T47D (cell line): Measurements from ENCODE around the gene ZFHX2.

Source experiments
- DNase-seq, 2 experiments: peaks; one replicate each; pipeline versions ENCODE4 v3.0.0 to v3.0.0-alpha.2; 2011 to 2012; ENCODE audit warnings: low read depth in 1 of 2, low spot score in 1 of 2
- JUND ChIP-seq: IDR thresholded peaks from 2 replicates; pipeline ENCODE4 v1.6.1; 2012; ENCODE audit warnings: low read depth
- in situ Hi-C: cut with HindIII; loops from 2 replicates; pipeline ENCODE4 v1.10.0; 2016; ENCODE audit warnings: low sequenced_read_pairs, low pct_unique_long_range_greater_than_20kb

The ZFHX2 gene

DNA sequence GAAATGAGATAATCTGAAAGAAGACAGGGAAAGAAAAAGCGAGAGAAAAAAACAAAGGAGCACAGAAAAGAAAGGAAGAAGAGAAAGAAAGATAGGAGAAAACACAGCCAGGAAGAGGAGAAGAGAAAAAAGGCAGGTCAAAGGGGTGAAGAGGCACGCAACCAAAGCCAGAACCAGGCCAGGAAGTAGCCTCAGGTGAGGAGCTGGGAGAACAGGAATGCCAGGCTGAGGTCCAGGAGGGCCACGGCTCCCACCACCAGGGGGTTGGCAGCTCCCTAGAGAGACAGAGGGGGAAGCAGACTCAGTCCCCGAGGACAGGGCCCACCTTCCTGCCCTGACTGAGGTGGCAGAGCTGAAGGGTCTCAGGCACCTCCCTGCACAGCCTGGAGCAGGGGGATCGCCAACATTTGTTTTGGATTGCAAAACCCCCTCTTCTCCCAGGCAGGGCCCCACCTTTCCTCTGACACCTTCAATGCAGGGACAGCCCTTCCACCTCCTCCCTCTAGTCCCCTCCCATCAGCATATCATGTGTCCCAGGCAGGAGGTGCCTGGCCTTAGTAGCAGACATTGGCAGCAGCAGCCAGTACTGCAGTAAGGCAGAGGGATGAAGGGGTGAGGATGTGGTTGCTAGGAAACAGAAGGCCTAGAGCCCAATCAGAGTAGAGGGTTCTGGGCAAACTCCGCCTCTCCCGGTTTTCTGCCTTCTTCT, 18.0 kb upstream of the ZFHX2 start:
- TF ChIP-seq JUND = no peak
- in situ Hi-C loops = no loop called here
- peak; percentile 63 to 89 for DNase-seq

DNA sequence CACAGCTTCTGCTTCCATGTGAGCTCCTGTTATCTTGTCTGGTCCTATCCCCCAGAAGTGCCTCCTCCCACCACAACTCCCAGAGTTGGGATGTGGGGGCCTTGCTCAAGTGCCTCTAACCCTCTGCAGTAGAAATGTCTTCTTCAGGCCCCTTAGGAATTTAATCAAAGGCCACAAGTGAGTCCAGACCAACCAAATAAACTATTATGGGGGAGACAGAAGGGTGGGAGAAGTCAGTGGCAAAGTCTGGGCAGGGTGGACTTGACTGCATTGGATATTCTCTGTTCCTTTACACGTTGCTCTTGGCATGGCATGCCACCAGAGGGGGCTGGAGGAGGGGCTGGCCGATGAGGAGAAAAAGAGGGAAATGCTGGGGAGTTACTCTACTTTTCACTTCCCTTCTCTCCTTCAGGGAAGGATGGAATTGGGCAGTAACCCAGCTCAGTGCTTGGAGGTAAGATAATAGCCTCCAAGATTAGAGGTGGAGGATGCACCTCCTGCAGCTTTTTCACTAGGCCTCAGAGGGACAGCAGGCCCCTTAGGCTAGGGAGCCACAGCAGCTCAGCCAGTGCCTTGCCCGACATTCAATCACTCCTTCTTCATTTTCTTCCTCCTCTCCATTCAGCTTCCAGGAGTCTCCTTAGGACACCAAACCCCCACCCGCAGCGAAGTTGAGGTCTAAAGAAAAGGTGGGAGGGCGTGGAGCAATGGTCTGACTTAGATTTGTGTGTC, 17.2 kb upstream of the ZFHX2 start:
- in situ Hi-C loops = no loop called here
- DNase-seq = peak in 1 of 2 experiments; percentile 46
- TF ChIP-seq JUND = no peak

DNA sequence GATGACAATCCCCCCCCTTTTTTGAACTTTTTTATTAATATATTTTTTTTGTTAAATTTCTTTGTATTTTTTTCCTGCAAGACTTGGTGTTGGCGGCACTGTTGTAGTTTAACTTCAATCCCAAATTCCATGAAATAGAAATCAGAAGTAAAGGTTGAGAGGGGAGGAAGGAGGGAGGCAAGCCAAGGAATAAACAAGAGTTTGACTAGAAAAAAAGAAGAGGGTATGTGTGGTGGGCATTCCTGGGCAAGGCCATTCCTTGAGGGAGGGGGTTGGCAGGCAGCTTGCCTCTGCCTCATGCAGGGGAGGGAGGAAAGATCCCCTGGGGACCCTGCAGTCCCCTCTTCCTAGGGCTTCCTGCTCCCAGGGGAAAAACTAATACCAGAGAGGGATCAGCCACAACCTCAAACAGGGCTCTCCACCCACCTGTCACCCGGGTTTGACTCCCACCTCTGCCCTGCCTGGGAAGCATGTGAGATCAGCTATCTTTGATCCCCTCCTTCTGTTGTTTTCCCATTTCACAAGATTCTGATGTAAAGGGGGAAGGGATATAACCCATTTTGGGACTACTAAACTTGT, 16.5 kb upstream of the ZFHX2 start:
- in situ Hi-C loops = no loop called here
- DNase-seq = no peak
- no peak for TF ChIP-seq JUND

DNA sequence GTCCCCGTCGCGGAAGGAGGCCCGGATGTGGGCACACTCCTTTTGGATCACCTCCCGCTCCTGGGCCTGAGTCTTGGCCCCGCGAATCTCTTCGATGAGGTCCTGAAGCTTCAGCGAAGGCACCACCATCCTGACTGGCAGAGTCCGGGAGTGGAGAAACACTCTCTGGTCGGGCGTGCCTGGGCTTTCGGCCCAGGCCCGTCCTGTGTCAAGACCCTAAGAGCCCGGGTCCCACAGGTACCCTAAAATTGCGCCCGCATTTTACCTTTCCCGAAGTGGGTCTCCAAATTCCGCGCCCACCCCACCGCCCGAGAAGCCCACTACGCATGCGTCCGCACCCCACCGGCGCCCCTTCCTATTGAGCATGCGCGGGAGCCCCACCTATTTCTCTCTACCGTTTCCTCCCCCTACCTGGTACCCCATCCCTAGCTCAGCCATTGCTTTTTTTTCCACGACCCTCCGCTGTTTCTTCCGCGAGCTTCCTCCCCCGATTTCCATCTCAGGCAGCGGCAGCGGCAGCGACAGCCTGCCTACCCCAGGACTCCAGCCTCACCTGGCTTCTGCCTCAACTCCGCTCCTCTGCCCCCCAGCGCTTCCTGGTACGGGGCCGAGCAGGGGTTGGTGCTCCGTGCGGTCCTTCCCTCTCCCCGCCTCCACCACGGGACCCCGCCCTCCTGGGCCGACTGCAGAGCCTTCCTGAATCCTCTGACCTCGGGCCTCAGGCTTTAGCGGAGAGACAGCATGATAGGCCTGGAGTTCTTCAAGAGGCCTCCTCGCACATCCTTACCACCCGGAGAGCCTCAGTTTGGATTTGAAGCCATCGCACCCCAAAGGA, 15.8 kb upstream of the ZFHX2 start, which contains the start of gene AP1G2:
Gene AP1G2 (minus strand): TSS at position 606 of the 835 bp plus-strand sequence. CDS start 477 bp downstream, at position 129.
- peak; percentile 69 to 91 for DNase-seq
- no peak for TF ChIP-seq JUND
- in situ Hi-C loops = no loop called here

DNA sequence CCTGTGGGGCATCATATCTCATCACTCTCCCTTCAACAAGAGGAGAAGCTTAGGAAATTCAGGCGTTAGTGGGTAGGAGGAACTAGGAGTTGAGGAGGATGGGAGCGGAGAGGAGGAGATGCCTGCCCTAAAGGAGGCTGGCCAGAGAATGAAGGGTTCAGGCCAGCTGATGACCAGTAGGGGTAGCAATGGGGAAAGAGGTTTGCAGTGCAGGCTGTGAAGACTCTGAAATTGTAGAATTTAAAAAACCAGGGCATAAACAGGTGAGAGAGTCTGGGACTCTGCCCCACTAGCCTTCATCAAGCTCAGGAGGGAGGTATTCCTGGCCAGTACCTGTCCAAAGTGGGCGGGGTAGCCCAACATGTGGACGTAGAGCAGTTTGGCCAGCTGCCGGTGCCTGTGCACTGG, 15.2 kb upstream of the ZFHX2 start:
- peak in 1 of 2 experiments; percentile 69 for DNase-seq
- in situ Hi-C loops = no loop called here
- no peak for TF ChIP-seq JUND

DNA sequence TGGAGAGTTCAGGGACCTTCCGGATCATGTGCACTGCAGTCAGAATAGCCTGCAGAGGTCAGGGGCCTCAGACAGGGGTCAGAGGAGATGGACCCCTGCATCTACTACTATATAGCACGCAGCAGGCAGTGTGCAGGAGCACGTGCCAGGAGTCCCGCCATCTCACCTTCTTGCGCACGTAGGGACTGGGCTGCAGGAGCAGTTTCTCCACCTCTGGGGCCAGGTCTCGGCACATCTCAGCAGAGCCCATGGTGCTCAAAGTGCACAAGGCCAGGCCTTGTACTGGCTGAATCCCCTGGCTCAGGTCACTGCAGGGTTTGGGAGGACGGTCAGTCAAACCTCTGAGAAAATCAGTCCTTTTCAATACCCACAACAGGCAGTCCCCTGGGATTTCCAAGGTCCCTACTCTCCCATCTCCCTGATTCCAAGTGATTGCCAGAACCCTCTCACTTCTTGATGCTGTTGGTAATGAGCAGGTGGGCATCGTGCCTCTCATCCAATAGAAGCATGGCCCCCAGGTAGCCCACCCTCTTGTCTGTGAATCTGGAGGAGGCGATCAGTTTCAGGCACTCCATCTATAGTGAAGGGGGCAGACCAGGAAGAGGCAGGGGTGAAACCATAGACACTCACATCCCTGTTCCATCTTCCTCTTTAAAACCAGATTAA, 14.7 kb upstream of the ZFHX2 start:
- in situ Hi-C loops = no loop called here
- no peak for TF ChIP-seq JUND

GRCh38 chr14:23565626-23566025, 14.1 kb upstream of the ZFHX2 start:
- TF ChIP-seq JUND = no peak
- DNase-seq = no peak
- in situ Hi-C loops = no loop called here

More for the DNA sequence above, 14.7 kb upstream of the ZFHX2 start:
- no peak for DNase-seq

DNA sequence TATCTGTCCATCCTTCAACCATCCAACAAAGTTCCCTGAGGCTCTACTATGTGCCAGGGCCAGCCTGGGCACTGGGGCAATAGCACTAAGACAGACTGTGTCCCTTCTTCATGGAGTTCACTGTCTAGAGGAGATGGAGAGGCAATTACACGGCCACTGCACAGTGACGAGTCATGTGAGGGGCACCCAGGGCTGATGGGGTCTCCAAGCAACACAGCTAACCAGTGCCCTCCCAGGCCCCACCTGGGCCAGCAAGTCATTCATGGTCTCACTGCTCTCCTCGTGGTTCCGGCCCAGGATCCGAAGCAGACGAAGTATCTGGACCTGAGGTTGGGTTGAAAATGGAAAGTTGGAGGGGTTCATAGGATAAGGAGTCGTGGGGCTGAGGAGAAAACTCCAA, 13.3 kb upstream of the ZFHX2 start:
- no peak for TF ChIP-seq JUND

GRCh38 chr14:23564181-23564812, 12.7 kb upstream of the ZFHX2 start:
- DNase-seq = no peak
- no peak for TF ChIP-seq JUND
- in situ Hi-C loops = no loop called here

More for the DNA sequence above, 13.3 kb upstream of the ZFHX2 start:
- no peak for DNase-seq
- in situ Hi-C loops = no loop called here

DNA sequence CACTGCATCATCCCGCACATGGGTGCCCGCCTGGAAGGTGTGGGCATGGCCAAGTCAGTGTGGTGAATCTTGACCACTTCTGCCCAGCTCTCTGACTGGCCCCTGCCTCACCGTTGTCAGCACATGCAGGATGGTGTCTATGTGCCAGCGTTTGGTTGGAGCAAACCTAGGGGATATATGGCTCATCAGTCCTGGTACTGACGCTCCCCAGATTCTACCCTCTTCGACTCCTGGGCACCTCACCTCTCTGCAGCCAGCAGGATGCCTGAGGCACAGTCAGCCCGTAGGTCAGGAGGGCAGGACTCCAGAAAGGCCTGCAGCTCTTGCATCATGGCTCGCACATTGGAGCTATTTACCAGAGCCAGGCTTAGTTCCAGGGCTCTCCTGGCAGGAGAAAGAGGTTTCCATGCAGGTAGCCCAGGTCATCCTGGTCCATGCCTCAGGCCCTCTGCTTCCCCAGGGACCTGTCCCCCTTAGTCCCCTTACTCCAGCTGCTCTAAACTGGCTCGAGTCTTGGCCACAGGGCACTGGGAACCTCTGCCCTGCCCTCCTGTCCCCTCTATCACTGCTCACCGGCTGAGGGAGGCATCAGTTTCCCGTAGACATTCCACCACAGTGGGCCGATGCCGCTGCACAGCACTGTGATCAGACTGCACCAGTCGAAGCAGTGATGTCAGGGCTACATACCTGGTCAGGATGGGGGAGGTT, 12.1 kb upstream of the ZFHX2 start:
- no peak for TF ChIP-seq JUND
- in situ Hi-C loops = no loop called here
- no peak for DNase-seq

DNA sequence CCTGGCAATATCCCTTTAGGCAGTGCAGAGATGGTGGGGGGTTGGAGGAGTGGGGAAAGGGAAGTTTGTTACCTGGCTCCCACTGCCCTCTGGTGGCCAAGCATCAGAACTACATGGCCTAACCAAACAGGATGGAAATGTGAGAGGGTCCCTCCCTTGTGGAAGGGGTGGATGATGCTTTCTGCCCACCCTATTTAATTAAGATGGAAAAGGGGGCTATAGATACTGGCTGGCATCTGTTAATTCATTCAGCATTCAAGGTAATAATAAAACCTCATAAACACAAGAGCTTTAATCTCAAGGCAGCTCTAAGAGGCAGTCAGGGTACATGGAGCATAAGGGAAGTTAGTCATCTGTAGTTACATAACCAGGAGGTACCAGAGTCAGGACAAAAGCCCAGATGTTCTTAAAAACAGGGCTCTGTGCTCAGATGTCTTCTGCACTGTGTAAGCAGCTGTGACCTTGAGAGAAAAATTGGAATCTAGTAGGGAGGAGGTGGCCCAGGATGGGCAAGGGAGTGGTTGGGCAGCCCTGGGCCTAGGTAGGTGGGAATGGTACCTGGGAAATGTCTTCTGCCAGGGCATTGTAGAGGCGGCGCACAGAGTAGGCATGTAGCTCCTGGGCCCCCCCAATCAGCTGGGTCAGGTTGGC, 11.4 kb upstream of the ZFHX2 start:
- no peak for TF ChIP-seq JUND
- peak in 1 of 2 experiments; percentile 40 for DNase-seq
- in situ Hi-C loops = no loop called here
